Measurements from ENCODE around the gene VEGFC. TPM values are rescaled to one million over a fixed set of nuclear protein-coding genes. Genes with fewer than 3 reads are reported as not detected.

VEGFC gene, protein sequence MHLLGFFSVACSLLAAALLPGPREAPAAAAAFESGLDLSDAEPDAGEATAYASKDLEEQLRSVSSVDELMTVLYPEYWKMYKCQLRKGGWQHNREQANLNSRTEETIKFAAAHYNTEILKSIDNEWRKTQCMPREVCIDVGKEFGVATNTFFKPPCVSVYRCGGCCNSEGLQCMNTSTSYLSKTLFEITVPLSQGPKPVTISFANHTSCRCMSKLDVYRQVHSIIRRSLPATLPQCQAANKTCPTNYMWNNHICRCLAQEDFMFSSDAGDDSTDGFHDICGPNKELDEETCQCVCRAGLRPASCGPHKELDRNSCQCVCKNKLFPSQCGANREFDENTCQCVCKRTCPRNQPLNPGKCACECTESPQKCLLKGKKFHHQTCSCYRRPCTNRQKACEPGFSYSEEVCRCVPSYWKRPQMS
- total RNA-seq (2022; extraction: Qiagen RNA extraction) = 8.5 to 10.6 TPM (median 9.0 TPM) in 5 replicates

DNA sequence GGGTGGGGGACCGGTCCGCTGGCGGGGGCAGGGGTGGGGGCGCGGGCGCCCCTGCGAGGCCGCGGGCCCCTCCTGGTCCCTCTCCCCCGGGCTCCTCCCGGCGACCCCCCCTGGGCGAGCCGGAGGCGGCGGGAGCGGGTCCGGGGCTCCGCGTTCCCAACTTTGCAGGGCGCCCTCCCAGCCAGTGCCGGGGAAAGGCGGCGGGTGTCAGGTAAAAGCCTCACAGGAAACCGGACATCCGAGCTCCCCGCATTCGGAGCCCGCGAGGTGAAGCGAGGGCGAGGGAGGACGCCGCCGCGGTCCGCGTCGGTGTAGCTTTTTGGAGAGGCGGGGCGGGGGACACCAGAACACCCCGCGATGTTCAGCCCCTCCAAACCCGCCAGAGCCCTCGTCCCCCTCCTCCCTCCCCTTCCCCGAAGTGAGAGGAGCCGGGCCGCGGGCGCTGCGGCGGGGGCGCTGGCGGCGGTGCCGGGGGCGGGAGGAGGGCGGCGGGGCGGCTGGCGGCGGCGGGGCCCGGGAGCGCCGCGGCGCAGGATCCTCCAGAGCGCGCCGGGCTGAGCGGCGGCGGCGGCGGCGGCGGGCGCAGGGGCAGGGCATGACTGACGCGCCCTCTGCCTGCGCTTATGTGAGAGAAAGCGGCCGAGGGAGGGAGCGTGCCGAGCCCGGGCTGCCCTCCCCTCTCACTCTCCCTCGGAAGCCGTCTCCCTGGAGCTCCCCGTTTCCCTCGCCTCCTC, at the start of gene VEGFC:
Gene VEGFC, minus strand, starts transcription at position 597 of the 734 bp plus-strand sequence. CDS start 611 bp downstream, outside the sequence.

Measured in A549 treated with dexamethasone at 1 μM for 4 hours (cell line).